GM12872 (cell line): ENCODE data around the gene HPSE.

Source experiments
- CTCF ChIP-seq: IDR thresholded peaks from 3 replicates; pipeline ENCODE4 v1.5.1; 2011; ENCODE audit warnings: low read depth, mild to moderate bottlenecking, low read length, moderate library complexity; ENCODE audit not compliant: insufficient read depth

Gene HPSE

GRCh38 chr4:83317671-83318070, 17.0 kb downstream of the HPSE start:
- TF ChIP-seq CTCF, result no peak

- TF ChIP-seq CTCF, result no peak
Measured at GRCh38 chr4:83316459-83317165, 18.0 kb downstream of the HPSE start.

- TF ChIP-seq CTCF, result no peak
Measured at GRCh38 chr4:83315341-83315870, 19.2 kb downstream of the HPSE start.

GRCh38 chr4:83308672-83309071, 26.0 kb downstream of the HPSE start:
- TF ChIP-seq CTCF, result no peak

GRCh38 chr4:83307920-83308319, 26.7 kb downstream of the HPSE start:
- TF ChIP-seq CTCF, result no peak

GRCh38 chr4:83305187-83305586, 29.5 kb downstream of the HPSE start:
- no peak for TF ChIP-seq CTCF

- TF ChIP-seq CTCF, result no peak
Measured at GRCh38 chr4:83297548-83298260, 36.9 kb downstream of the HPSE start.
